Astrocyte (in vitro differentiated cells and primary cell): ENCODE measurements around the gene FCN3. TPM values are rescaled to one million over a fixed set of nuclear protein-coding genes. Genes with fewer than 3 reads are reported as not detected.

Experiments used
- DNase-seq: peaks from one replicate; pipeline ENCODE4 v3.0.0-alpha.2; 2010; ENCODE audit warnings: low read depth
- FAIRE-seq: peaks from 2 replicates; lab custom pipeline; 2011; peaks lifted over from hg19 to GRCh38; lab: Jason Lieb, UNC
- H2AFZ ChIP-seq: 2 replicates; pipeline ENCODE4 v1.6.0; 2012; ENCODE audit warnings: low read depth, low read length, inconsistent platforms
- H3K27ac ChIP-seq: 2 replicates; pipeline ENCODE4 v1.5.1; 2011; ENCODE audit warnings: low read depth, low read length, inconsistent platforms
- H3K27me3 ChIP-seq: 2 replicates; pipeline ENCODE4 v1.6.0; 2011; ENCODE audit warnings: low read length, inconsistent platforms; ENCODE audit not compliant: insufficient read depth
- H3K36me3 ChIP-seq: 2 replicates; pipeline ENCODE4 v1.5.1; 2011; ENCODE audit warnings: low read length, inconsistent platforms; ENCODE audit not compliant: insufficient read depth
- H3K4me1 ChIP-seq: 2 replicates; pipeline ENCODE4 v1.5.1; 2011; ENCODE audit warnings: low read length, inconsistent platforms; ENCODE audit not compliant: insufficient read depth
- H3K4me2 ChIP-seq: 2 replicates; pipeline ENCODE4 v1.6.0; 2012; ENCODE audit warnings: low read length, inconsistent platforms
- H3K4me3 ChIP-seq: 2 replicates; pipeline ENCODE4 v1.5.1; 2011; ENCODE audit warnings: low read depth, mild to moderate bottlenecking, low read length, inconsistent platforms; ENCODE audit not compliant: insufficient read depth
- H3K79me2 ChIP-seq: 2 replicates; pipeline ENCODE4 v1.6.0; 2012; ENCODE audit warnings: mild to moderate bottlenecking, low read length, inconsistent platforms; ENCODE audit not compliant: insufficient read depth
- H3K9ac ChIP-seq: 2 replicates; pipeline ENCODE4 v1.6.0; 2012; ENCODE audit warnings: mild to moderate bottlenecking, low read length, inconsistent platforms
- H3K9me3 ChIP-seq: 2 replicates; pipeline ENCODE4 v1.5.1; 2012; ENCODE audit warnings: low read depth, mild to moderate bottlenecking, low read length, inconsistent platforms; ENCODE audit not compliant: insufficient read depth
- H4K20me1 ChIP-seq: 2 replicates; pipeline ENCODE4 v1.6.0; 2012; ENCODE audit warnings: low read length, inconsistent platforms; ENCODE audit not compliant: insufficient read depth
- H3K27ac Mint-ChIP-seq: one replicate; pipeline ENCODE4 v1.8.0; 2021; ENCODE audit warnings: mild to moderate bottlenecking, mixed read lengths; ENCODE audit not compliant: unreplicated experiment
- H3K27me3 Mint-ChIP-seq: one replicate; pipeline ENCODE4 v1.8.0; 2021; ENCODE audit warnings: low read depth, mixed read lengths; ENCODE audit not compliant: unreplicated experiment
- H3K36me3 Mint-ChIP-seq: one replicate; pipeline ENCODE4 v1.8.0; 2021; ENCODE audit warnings: low read depth, mixed read lengths; ENCODE audit not compliant: unreplicated experiment
- H3K4me1 Mint-ChIP-seq: one replicate; pipeline ENCODE4 v1.8.0; 2021; ENCODE audit warnings: low read depth, mixed read lengths; ENCODE audit not compliant: unreplicated experiment
- H3K4me3 Mint-ChIP-seq: one replicate; pipeline ENCODE4 v1.8.0; 2021; ENCODE audit warnings: mild to moderate bottlenecking, moderate library complexity, mixed read lengths; ENCODE audit not compliant: unreplicated experiment
- H3K9me3 Mint-ChIP-seq: one replicate; pipeline ENCODE4 v1.8.0; 2021; ENCODE audit warnings: mild to moderate bottlenecking, mixed read lengths; ENCODE audit not compliant: unreplicated experiment
- EZH2 ChIP-seq: IDR thresholded peaks from 2 replicates; pipeline ENCODE4 v1.6.1; 2012; ENCODE audit warnings: mild to moderate bottlenecking, low read length, inconsistent platforms; ENCODE audit not compliant: insufficient read depth
- total RNA-seq: library from RNA; stranded (reverse); gene quantifications from 2 replicates; pipeline ENCODE4 v1.2.1, GENCODE V29; 2021
- TF ChIP-seq, protein P1 (sequence below): IDR thresholded peaks from 2 replicates; pipeline ENCODE4 v1.5.1; 2011; ENCODE audit warnings: low read depth, mild to moderate bottlenecking, inconsistent platforms, low read length, moderate library complexity; ENCODE audit not compliant: insufficient read depth

The FCN3 gene
- total RNA-seq, 1 donor from 2014 or later: not detected

DNA sequence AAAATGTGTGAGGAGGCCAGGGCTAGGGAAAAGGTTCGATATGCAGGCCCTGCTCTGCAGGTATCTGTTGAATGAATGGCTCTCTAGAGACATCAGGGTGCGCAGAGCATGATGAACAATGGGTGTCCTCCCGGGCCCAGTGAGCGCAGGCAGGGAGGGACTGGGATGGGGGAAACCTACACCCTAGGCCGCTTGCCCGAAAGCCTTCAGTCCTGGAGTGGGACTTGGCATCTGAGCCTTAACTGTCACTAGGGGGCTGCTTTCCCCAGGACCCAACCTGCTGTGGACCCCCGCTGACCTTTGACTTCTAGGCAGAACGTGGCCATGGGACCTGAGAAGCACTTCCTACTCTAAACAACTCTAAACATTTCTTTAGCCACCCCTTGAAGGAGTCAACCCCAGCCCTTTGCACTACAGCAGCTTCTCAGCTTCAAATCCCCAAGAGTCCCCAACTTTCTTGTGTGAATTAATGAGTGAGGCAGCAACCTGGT is 7.4 kb downstream of the FCN3 start:
- Mint-ChIP-seq H3K36me3 (peaks cover 9% of the 10 kb centered on the region), H3K27me3 (peaks cover 9% of the 10 kb centered on the region), H3K4me1 (peaks cover 2% of the 10 kb centered on the region), H3K27ac (no peak overlapping the region), H3K4me3 (peak overlapping the region; percentile 80), H3K9me3 (no peaks in the 10 kb centered on the region)
- Histone ChIP-seq H3K27ac (no peak overlapping the region), H3K9ac (peak overlapping the region; percentile 81), H3K9me3 (no peaks in the 10 kb centered on the region), H4K20me1 (no peaks in the 10 kb centered on the region), H3K27me3 (no peaks in the 10 kb centered on the region), H3K4me2 (peak overlapping the region; percentile 98), H3K4me3 (peak overlapping the region; percentile 70), H2AFZ (peak overlapping the region; percentile 95), H3K4me1 (peaks cover 15% of the 10 kb centered on the region), H3K36me3 (no peaks in the 10 kb centered on the region), H3K79me2 (no peaks in the 10 kb centered on the region)
- no peak for TF ChIP-seq EZH2
- TF ChIP-seq, protein P1, sequence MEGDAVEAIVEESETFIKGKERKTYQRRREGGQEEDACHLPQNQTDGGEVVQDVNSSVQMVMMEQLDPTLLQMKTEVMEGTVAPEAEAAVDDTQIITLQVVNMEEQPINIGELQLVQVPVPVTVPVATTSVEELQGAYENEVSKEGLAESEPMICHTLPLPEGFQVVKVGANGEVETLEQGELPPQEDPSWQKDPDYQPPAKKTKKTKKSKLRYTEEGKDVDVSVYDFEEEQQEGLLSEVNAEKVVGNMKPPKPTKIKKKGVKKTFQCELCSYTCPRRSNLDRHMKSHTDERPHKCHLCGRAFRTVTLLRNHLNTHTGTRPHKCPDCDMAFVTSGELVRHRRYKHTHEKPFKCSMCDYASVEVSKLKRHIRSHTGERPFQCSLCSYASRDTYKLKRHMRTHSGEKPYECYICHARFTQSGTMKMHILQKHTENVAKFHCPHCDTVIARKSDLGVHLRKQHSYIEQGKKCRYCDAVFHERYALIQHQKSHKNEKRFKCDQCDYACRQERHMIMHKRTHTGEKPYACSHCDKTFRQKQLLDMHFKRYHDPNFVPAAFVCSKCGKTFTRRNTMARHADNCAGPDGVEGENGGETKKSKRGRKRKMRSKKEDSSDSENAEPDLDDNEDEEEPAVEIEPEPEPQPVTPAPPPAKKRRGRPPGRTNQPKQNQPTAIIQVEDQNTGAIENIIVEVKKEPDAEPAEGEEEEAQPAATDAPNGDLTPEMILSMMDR: no peak
- no peak for DNase-seq
- FAIRE-seq: no peak

DNA sequence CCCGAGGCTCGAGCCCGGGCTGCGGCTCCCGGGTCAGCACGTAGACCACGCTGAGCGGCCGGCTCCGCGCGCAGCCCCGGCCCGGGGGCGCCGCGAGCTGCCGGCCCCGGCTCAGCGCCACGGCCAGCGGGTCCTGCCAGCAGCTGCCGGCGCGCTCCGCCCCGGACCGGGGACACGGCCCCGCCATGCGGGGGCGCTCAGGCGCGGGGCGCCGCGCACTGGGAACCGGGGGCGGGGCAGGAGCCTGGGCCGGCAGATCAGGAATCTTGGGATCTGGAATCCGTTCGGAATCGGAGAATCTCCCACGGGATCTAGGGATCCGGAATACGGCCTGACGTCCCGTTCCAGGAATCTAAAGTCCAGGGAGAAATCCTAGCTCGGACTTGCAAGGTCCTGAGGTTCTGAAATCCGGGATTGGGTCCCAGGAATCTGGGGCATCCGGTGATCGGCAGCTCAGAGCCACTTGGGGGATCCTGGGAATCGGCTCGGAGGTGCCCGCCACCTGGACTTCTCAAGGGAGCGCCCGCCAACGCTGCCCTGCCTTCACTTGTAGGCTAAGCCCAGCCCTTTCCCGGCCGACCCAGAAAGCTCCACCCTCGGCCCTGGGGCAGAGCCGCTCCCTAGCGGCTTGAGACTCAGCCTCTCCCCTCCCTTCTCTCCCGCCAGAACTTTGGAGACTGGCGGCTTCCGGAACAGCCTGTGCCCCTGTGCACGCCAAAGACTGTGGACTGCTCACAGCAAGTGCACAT is 8.0 kb downstream of the FCN3 start, which contains the start of gene MAP3K6:
MAP3K6 (minus strand) TSS at position 551 of the 749 bp plus-strand sequence; CDS start at position 187, 364 bp downstream.
- Histone ChIP-seq H3K9me3 (no peaks in the 10 kb centered on the region), H3K27me3 (no peaks in the 10 kb centered on the region), H3K4me2 (peak within 1 kb of the TSS; percentile 98), H3K4me3 (peak within 1 kb of the TSS; percentile 70), H2AFZ (peak within 1 kb of the TSS; percentile 95), H3K36me3 (no peaks in the 10 kb centered on the region), H3K27ac (peak within 1 kb of the TSS; percentile 86), H3K4me1 (peaks cover 15% of the 10 kb centered on the region), H3K79me2 (no peaks in the 10 kb centered on the region), H4K20me1 (no peaks in the 10 kb centered on the region), H3K9ac (peak within 1 kb of the TSS; percentile 81)
- DNase-seq (peak; percentile 56), FAIRE-seq (no peak)
- H3K27me3 Mint-ChIP-seq: peaks cover 9% of the 10 kb centered on the region
- peak within 1 kb of the TSS; percentile 95 for H3K4me3 Mint-ChIP-seq
- peak within 1 kb of the TSS; percentile 98 for H3K27ac Mint-ChIP-seq
- H3K4me1 Mint-ChIP-seq: peaks cover 2% of the 10 kb centered on the region
- TF ChIP-seq EZH2: no peak
- TF ChIP-seq, protein P1: peak; percentile 28
- no peaks in the 10 kb centered on the region for H3K9me3 Mint-ChIP-seq
- peaks cover 12% of the 10 kb centered on the region for H3K36me3 Mint-ChIP-seq

- peak overlapping the region; percentile 93 for H2AFZ ChIP-seq
- no peaks in the 10 kb centered on the region for H3K27me3 ChIP-seq
- no peaks in the 10 kb centered on the region for H3K9me3 Mint-ChIP-seq
- H3K9ac ChIP-seq: peak overlapping the region; percentile 81
- FAIRE-seq: no peak
- no peaks in the 10 kb centered on the region for H4K20me1 ChIP-seq
- peak overlapping the region; percentile 86 for H3K27ac ChIP-seq
- H3K4me3 ChIP-seq: peak overlapping the region; percentile 70
- no peaks in the 10 kb centered on the region for H3K79me2 ChIP-seq
- H3K27me3 Mint-ChIP-seq: peaks cover 12% of the 10 kb centered on the region
- no peak for TF ChIP-seq EZH2
- TF ChIP-seq, protein P1: no peak
- H3K4me3 Mint-ChIP-seq: peak overlapping the region; percentile 95
- peaks cover 2% of the 10 kb centered on the region for H3K4me1 Mint-ChIP-seq
- peaks cover 16% of the 10 kb centered on the region for H3K36me3 Mint-ChIP-seq
- H3K27ac Mint-ChIP-seq: peak overlapping the region; percentile 98
- H3K4me1 ChIP-seq: peaks cover 15% of the 10 kb centered on the region
- peak; percentile 53 for DNase-seq
- H3K4me2 ChIP-seq: peak overlapping the region; percentile 98
- H3K9me3 ChIP-seq: no peaks in the 10 kb centered on the region
- H3K36me3 ChIP-seq: no peaks in the 10 kb centered on the region
Observed at GRCh38 chr1:27366113-27366410, 8.6 kb downstream of the FCN3 start.
